Right atrium auricular region (tissue), 2 donors: ENCODE results near the gene NMRK1. TPM values are rescaled to one million over a fixed set of nuclear protein-coding genes. Genes with fewer than 3 reads are reported as not detected.
A peak's percentile ranks its signal among the peaks of the same experiment; 100 is the strongest.

Experiments used
- DNase-seq: peaks from one replicate; pipeline ENCODE4 v3.0.0-alpha.2; 2019; ENCODE audit warnings: low spot score
- H3K27ac ChIP-seq, 2 donors: fragments of 200-600 bp; sonication (generic); 1 replicate in 1 of 2; 2 replicates in 1 of 2; pipeline ENCODE4 v1.5.1; 2016 to 2019
- H3K27me3 ChIP-seq, 2 donors: fragments of 200-600 bp; sonication (generic); one replicate each; pipeline versions ENCODE4 v1.5.1 to v1.6.0; 2017 to 2019
- H3K36me3 ChIP-seq: fragments of 200-600 bp; sonication (generic); one replicate; pipeline ENCODE4 v1.5.1; 2016
- H3K4me1 ChIP-seq, 2 donors: fragments of 200-600 bp; sonication (generic); one replicate each; pipeline versions ENCODE4 v1.5.1 to v1.6.0; 2017 to 2019
- H3K4me3 ChIP-seq, 2 donors: fragments of 200-600 bp; sonication (generic); 1 replicate in 1 of 2; 2 replicates in 1 of 2; pipeline ENCODE4 v1.5.1; 2017 to 2019; ENCODE audit warnings: mild to moderate bottlenecking in 1 of 2, moderate library complexity in 1 of 2
- H3K9me3 ChIP-seq, 2 donors: fragments of 200-600 bp; sonication (generic); one replicate each; pipeline ENCODE4 v1.5.1; 2019
- total RNA-seq, 2 donors: library from RNA; depleted of rRNA; stranded (reverse); fragments of >200 nt; gene quantifications; one replicate each; pipeline ENCODE4 v1.1.0, GENCODE V29; 2016
- TF ChIP-seq, protein P1 (sequence below), 2 donors: fragments of 200-600 bp; sonication (generic); IDR thresholded peaks; one replicate each; pipeline ENCODE4 v1.5.1; 2019; ENCODE audit warnings: antibody characterized with exemption in 2 of 2

NMRK1 gene
- total RNA-seq, 2 donors from 2014 or later, result 5.5 to 9.6 TPM

DNA sequence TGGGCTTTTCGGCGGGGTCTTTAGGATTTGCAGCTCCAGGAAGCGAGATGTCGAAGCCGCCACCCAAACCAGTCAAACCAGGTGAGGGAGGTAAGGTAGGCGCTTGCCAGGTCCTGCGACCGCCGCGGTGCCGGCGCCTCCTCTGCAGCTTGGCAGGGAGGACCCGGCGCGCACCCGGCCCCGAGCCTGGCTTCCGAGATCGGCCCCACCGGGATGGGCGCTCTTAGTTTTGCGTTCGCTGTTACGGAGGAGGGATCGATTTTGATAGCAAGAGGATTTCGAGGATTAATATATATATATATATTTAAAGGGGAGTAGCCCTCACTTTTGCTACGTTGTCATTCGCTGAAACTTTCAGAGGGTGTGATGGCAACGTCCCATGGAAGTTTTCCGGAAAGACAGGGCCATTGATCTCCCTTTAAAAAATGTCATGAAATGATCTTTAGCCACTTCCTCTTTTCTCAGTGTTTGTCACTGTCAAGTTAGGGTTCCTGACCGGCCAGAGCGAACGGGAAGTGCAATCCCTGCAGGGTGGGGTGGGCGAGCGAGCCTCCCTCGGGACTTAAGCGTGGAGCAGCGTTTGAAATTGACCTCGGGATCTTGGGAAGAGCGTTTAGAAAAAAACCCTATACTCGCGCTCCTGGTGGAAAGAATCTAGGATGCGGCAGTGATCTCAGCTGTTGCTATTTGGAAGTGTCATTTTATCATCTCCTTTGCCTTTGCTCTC, 854 bp upstream of the NMRK1 start:
- no peaks in the 10 kb centered on the region for H3K9me3 ChIP-seq
- TF ChIP-seq, protein P1, sequence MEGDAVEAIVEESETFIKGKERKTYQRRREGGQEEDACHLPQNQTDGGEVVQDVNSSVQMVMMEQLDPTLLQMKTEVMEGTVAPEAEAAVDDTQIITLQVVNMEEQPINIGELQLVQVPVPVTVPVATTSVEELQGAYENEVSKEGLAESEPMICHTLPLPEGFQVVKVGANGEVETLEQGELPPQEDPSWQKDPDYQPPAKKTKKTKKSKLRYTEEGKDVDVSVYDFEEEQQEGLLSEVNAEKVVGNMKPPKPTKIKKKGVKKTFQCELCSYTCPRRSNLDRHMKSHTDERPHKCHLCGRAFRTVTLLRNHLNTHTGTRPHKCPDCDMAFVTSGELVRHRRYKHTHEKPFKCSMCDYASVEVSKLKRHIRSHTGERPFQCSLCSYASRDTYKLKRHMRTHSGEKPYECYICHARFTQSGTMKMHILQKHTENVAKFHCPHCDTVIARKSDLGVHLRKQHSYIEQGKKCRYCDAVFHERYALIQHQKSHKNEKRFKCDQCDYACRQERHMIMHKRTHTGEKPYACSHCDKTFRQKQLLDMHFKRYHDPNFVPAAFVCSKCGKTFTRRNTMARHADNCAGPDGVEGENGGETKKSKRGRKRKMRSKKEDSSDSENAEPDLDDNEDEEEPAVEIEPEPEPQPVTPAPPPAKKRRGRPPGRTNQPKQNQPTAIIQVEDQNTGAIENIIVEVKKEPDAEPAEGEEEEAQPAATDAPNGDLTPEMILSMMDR (IDR thresholded peaks at IDR 0.05), result peak in 1 of 2 donors; percentile 40
- H3K36me3 ChIP-seq, result no peaks in the 10 kb centered on the region
- peak; percentile 79 for DNase-seq
- no peaks in the 10 kb centered on the region for H3K27me3 ChIP-seq
- peaks cover 0 to 43% of the 10 kb centered on the region in 2 donors for H3K4me1 ChIP-seq
- H3K4me3 ChIP-seq, result peak overlapping the region; percentile 77 to 97
- H3K27ac ChIP-seq, result peak overlapping the region; percentile 96 to 98

DNA sequence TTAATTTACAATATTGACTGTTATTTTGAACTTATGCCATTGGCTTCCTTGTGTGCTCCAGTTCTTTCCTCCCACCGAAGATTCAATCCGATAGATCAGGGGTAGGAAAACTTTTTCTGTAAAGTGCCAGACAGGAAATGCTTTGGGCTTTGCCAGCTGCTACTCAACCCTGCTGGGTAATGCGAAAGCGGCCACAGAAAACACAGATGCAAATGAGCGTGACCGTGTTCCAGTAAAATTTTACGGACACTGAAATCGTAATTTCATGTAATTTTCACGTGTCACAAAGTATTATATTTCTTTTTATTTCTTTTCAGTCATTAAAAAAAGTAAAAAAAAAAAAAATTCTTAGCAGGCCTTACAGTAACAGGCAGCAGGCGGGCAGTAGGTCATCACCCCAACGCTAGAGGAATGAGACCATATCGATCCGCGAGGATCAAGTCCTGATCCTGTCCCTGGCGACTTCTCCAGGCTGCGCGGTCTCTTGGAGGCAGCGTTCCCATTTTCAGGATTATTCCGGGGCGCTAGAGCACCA, 599 bp downstream of the NMRK1 start:
- no peak for DNase-seq
- H3K9me3 ChIP-seq, result no peaks in the 10 kb centered on the region
- TF ChIP-seq, protein P1 (IDR thresholded peaks at IDR 0.05), result peak in 1 of 2 donors; percentile 21
- H3K27ac ChIP-seq, result peak overlapping the region; percentile 96 to 98
- peaks cover 0 to 50% of the 10 kb centered on the region in 2 donors for H3K4me1 ChIP-seq
- no peaks in the 10 kb centered on the region for H3K36me3 ChIP-seq
- H3K27me3 ChIP-seq, result no peaks in the 10 kb centered on the region
- H3K4me3 ChIP-seq, result peak overlapping the region; percentile 77 to 95

DNA sequence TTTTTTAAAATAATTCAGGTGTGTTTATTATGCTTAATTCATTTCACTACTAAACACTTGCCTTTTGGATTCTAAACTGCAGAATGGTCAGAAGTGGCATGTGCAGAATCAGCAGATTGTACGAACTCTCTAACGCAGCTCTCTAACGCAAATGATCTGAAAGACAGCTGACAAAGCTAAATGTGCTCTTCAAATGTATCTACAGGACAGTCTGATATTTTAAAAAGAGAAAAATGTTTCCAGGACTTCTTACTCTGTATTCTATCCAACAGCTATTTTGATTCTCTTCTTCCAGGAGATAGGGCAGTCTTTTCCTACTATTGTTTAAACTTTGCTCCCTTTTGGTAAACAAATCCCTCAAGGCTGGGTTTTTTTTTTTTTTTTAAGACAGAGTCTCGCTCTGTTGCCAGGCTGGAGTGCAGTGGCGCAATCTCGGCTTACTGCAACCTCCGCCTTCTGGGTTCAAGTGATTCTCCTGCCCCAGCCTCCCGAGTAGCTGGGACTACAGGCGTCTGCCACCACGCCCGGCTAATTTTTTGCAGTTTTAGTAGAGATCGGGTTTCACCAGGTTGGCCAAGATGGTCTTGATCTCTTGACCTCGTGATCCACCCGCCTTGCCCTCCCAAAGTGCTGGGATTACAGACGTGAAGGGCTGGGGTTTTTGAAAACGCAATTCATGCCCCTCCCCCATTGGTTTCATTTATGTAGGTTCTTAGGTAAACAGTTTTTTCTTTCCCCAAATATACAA, 1.2 kb downstream of the NMRK1 start:
- no peaks in the 10 kb centered on the region for H3K36me3 ChIP-seq
- peaks cover 0 to 46% of the 10 kb centered on the region in 2 donors for H3K4me1 ChIP-seq
- H3K27me3 ChIP-seq, result no peaks in the 10 kb centered on the region
- H3K9me3 ChIP-seq, result no peaks in the 10 kb centered on the region
- peak overlapping the region; percentile 96 to 98 for H3K27ac ChIP-seq
- peak overlapping the region; percentile 77 to 95 for H3K4me3 ChIP-seq
- DNase-seq, result no peak
- TF ChIP-seq, protein P1 (IDR thresholded peaks at IDR 0.05), result no peak

DNA sequence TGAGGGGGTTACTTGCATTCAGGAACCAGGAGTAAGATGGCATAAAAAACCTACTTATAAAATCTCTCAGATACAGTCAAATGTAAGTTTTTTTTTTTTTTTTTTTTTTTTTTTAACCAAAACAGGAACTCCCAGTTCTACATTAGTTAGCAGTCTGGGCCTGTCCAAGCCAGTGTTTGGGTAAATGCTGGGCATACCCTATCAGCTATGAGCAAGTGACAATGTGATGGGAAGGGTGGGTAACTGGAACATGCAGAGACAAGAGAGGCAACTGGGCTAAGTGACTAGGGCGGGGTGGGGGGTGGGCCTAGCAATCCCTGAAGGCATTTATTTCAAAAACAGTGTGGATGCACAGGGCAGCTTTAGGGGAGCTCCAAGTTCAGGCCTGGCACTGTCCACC, 2.3 kb downstream of the NMRK1 start:
- DNase-seq, result no peak
- no peaks in the 10 kb centered on the region for H3K36me3 ChIP-seq
- peaks cover 0 to 36% of the 10 kb centered on the region in 2 donors for H3K4me1 ChIP-seq
- no peak overlapping the region for H3K4me3 ChIP-seq
- no peaks in the 10 kb centered on the region for H3K27me3 ChIP-seq
- TF ChIP-seq, protein P1 (IDR thresholded peaks at IDR 0.05), result no peak
- no peaks in the 10 kb centered on the region for H3K9me3 ChIP-seq
- H3K27ac ChIP-seq, result no peak overlapping the region

DNA sequence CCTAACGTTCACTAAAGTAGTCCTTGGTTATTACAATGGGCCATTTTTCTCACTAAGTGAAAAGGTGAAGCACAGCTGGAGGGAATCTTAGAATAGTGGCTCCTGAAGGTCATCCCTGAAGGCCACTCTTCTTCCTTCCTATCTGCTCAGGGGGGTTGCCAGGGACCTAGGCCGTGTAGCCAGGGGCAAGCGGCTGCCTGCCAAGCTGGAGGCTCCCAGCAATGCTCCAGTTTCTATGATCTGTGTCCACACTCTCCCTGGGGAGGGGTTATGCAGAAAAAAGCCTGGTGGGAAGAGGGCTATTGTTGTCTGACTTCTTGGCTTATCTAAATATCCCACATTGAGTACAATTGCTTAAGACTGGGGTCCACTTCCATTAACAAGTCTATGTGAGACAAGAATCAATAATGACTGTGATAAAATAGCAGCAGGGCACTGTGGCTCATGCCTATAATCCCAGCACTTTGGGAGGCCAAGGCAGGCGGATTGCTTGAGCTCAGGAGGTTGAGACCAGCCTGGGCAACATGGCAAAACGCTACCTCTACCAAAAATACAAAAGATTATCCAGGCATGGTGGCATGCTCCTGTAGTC, 3.8 kb downstream of the NMRK1 start:
- no peaks in the 10 kb centered on the region for H3K27me3 ChIP-seq
- peaks cover 0 to 23% of the 10 kb centered on the region in 2 donors for H3K4me1 ChIP-seq
- H3K36me3 ChIP-seq, result no peaks in the 10 kb centered on the region
- H3K27ac ChIP-seq, result peak overlapping the region in 1 of 2 donors; percentile 50
- no peak for DNase-seq
- no peak overlapping the region for H3K4me3 ChIP-seq
- TF ChIP-seq, protein P1 (IDR thresholded peaks at IDR 0.05), result no peak
- H3K9me3 ChIP-seq, result no peaks in the 10 kb centered on the region
